ENCODE data around the gene PTPRO.

Gene PTPRO

GRCh38 chr12:15638231-15638630, 315.9 kb downstream of the PTPRO start:
- H3K27ac ChIP-seq: no peak overlapping the region
- H3K36me3 ChIP-seq: peaks cover 15% of the 10 kb centered on the region
- TF ChIP-seq CTCF (IDR thresholded peaks at IDR 0.05; ENCODE audit: low read depth, low read length): no peak
- no peaks in the 10 kb centered on the region for H3K9me3 ChIP-seq (ENCODE audit: severe bottlenecking)
- H3K4me3 ChIP-seq (ENCODE audit: low read depth, low read length): no peak overlapping the region
- DNase-seq: no peak
- H3K27me3 ChIP-seq (ENCODE audit: insufficient read depth, low read depth, severe bottlenecking): no peaks in the 10 kb centered on the region

GRCh38 chr12:15644700-15645099, 322.4 kb downstream of the PTPRO start:
- TF ChIP-seq CTCF (IDR thresholded peaks at IDR 0.05; ENCODE audit: low read depth, low read length): no peak
- DNase-seq: no peak
- no peak overlapping the region for H3K4me3 ChIP-seq (ENCODE audit: low read depth, low read length)
- no peaks in the 10 kb centered on the region for H3K9me3 ChIP-seq (ENCODE audit: severe bottlenecking)
- H3K27me3 ChIP-seq (ENCODE audit: insufficient read depth, low read depth, severe bottlenecking): no peaks in the 10 kb centered on the region
- peaks cover 26% of the 10 kb centered on the region for H3K36me3 ChIP-seq
- H3K27ac ChIP-seq: no peak overlapping the region

GRCh38 chr12:15646581-15646980, 324.3 kb downstream of the PTPRO start:
- TF ChIP-seq CTCF (IDR thresholded peaks at IDR 0.05; ENCODE audit: low read depth, low read length): no peak
- no peaks in the 10 kb centered on the region for H3K9me3 ChIP-seq (ENCODE audit: severe bottlenecking)
- no peaks in the 10 kb centered on the region for H3K27me3 ChIP-seq (ENCODE audit: insufficient read depth, low read depth, severe bottlenecking)
- H3K27ac ChIP-seq: no peak overlapping the region
- no peak for DNase-seq
- peaks cover 14% of the 10 kb centered on the region; the same call in 1 of the 2 replicates for H3K36me3 ChIP-seq
- H3K4me3 ChIP-seq (ENCODE audit: low read depth, low read length): no peak overlapping the region
